ENCODE measurements around the gene TMEM60.

The TMEM60 gene

DNA sequence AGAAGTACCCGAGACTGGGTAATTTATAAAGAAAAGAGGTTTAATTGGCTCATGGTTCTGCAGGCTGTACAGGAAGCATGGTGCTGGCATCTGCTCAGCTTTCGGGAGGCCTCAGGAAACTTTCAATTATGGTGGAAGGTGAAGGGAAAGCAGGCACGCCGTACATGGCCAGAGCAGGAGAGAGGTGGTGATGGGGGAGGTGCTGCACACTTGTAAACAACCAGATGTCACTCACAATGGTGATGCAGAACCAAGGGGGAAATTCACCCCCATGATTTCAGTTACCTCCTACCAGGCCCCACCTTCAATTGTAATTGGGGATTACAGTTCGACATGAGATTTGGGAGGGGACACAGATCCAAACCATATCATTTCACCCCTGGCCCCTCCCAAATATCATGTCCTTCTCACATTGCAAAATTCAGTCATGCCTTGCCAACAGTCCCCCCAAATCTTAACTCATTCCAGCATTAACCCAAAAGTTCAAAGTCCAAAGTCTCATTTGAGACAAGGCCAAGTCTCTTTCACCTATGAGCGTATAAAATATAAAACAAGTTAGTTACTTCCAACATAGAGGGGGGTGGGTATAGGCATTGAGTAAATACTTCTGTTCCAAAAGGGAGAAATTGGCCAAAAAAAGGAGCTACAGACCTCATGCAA, 51.9 kb downstream of the TMEM60 start:
- no peaks in the 10 kb centered on the region for H3K27me3 ChIP-seq (ENCODE audit: control insufficient read depth in 1 of 2, insufficient read depth in 1 of 2, low read length in 2 of 2)
- H3K79me1 ChIP-seq (replicated peaks; ENCODE audit: low read length, poor library complexity, severe bottlenecking): peaks cover 34% of the 10 kb centered on the region
- no peak overlapping the region for H3K4me2 ChIP-seq (ENCODE audit: low read length, poor library complexity, severe bottlenecking)
- DNase-seq: no peak
- H3K36me3 ChIP-seq (ENCODE audit: control insufficient read depth in 1 of 2, insufficient read depth in 2 of 2, low read depth in 1 of 2, low read length in 2 of 2): peaks cover 8 to 25% of the 10 kb centered on the region in 2 experiments
- H2AK5ac ChIP-seq (ENCODE audit: low read length, severe bottlenecking): no peak overlapping the region
- H4K91ac ChIP-seq (ENCODE audit: low read length): no peak overlapping the region
- H3K4ac ChIP-seq (ENCODE audit: low read depth in 1 of 2, low read length in 2 of 2): no peak overlapping the region
- no peak overlapping the region for H2BK12ac ChIP-seq (ENCODE audit: low read length in 2 of 2)
- no peak overlapping the region for H2BK120ac ChIP-seq (ENCODE audit: low read depth, low read length)
- no peak overlapping the region for H3K23ac ChIP-seq (ENCODE audit: low read length in 2 of 2)
- H4K8ac ChIP-seq (ENCODE audit: low read length): no peak overlapping the region
- H3K9me3 ChIP-seq (ENCODE audit: control insufficient read depth, low read length): no peaks in the 10 kb centered on the region
- H2BK15ac ChIP-seq (ENCODE audit: low read depth, poor library complexity, severe bottlenecking): no peak overlapping the region
- H3K18ac ChIP-seq (ENCODE audit: low read depth in 1 of 2, low read length in 2 of 2): no peak overlapping the region
- H2AFZ ChIP-seq (ENCODE audit: low read depth, low read length): no peak overlapping the region
- no peak overlapping the region for H2BK5ac ChIP-seq (ENCODE audit: low read depth, low read length, poor library complexity, severe bottlenecking)
- no peak overlapping the region for H3K4me3 ChIP-seq (ENCODE audit: insufficient read depth in 1 of 2, low read depth in 1 of 2, low read length in 2 of 2)
- 94% methylated on average over 5 of the region's 6 CpGs for WGBS
- no peak overlapping the region for H3K14ac ChIP-seq (ENCODE audit: low read length in 2 of 2)
- H3K9ac ChIP-seq (ENCODE audit: low read length): no peak overlapping the region
- no peak overlapping the region for H3K27ac ChIP-seq (ENCODE audit: low read length, poor library complexity, severe bottlenecking)
- peaks cover 3% of the 10 kb centered on the region for H3K4me1 ChIP-seq (ENCODE audit: control insufficient read depth, insufficient read depth, low read depth, low read length)

DNA sequence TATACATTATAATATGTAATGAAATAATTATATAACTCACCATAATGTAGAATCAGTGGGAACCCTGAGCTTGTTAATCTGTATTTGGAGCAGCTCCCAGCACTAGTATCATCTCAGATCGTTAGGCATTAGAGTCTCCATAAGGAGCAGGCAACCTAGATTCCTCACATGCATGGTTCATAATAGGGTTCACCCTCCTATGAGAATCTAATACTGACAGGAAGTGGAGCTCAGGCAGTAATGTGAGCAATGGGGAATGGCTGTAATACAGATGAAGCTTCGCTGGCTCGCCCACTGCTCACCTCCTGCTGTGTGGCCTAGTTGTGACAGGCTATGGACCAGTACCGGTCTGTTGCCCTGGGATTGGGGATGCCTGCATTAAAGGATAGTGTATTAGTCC, 52.5 kb downstream of the TMEM60 start:
- Histone ChIP-seq H4K91ac (ENCODE audit: low read length) (no peak overlapping the region), H3K14ac (ENCODE audit: low read length in 2 of 2) (no peak overlapping the region), H3K79me1 (replicated peaks; ENCODE audit: low read length, poor library complexity, severe bottlenecking) (peaks cover 35% of the 10 kb centered on the region)

More for the DNA sequence above, 52.5 kb downstream of the TMEM60 start:
- no peak overlapping the region for H2AFZ ChIP-seq (ENCODE audit: low read depth, low read length)
- no peak for DNase-seq
- peaks cover 3% of the 10 kb centered on the region for H3K4me1 ChIP-seq (ENCODE audit: control insufficient read depth, insufficient read depth, low read depth, low read length)
- H3K4me3 ChIP-seq (ENCODE audit: insufficient read depth in 1 of 2, low read depth in 1 of 2, low read length in 2 of 2): no peak overlapping the region
- no peak overlapping the region for H3K18ac ChIP-seq (ENCODE audit: low read depth in 1 of 2, low read length in 2 of 2)
- H2BK120ac ChIP-seq (ENCODE audit: low read depth, low read length): no peak overlapping the region
- no peak overlapping the region for H4K8ac ChIP-seq (ENCODE audit: low read length)
- no peak overlapping the region for H3K27ac ChIP-seq (ENCODE audit: low read length, poor library complexity, severe bottlenecking)
- H2AK5ac ChIP-seq (ENCODE audit: low read length, severe bottlenecking): no peak overlapping the region
- H2BK12ac ChIP-seq (ENCODE audit: low read length in 2 of 2): no peak overlapping the region
- H3K9me3 ChIP-seq (ENCODE audit: control insufficient read depth, low read length): no peaks in the 10 kb centered on the region
- WGBS: 98% methylated on average over 4 of the region's 4 CpGs
- peaks cover 8 to 20% of the 10 kb centered on the region in 2 experiments for H3K36me3 ChIP-seq (ENCODE audit: control insufficient read depth in 1 of 2, insufficient read depth in 2 of 2, low read depth in 1 of 2, low read length in 2 of 2)
- H3K4ac ChIP-seq (ENCODE audit: low read depth in 1 of 2, low read length in 2 of 2): no peak overlapping the region
- no peaks in the 10 kb centered on the region for H3K27me3 ChIP-seq (ENCODE audit: control insufficient read depth in 1 of 2, insufficient read depth in 1 of 2, low read length in 2 of 2)
- H3K23ac ChIP-seq (ENCODE audit: low read length in 2 of 2): no peak overlapping the region
- no peak overlapping the region for H2BK5ac ChIP-seq (ENCODE audit: low read depth, low read length, poor library complexity, severe bottlenecking)
- H3K9ac ChIP-seq (ENCODE audit: low read length): no peak overlapping the region
- no peak overlapping the region for H3K4me2 ChIP-seq (ENCODE audit: low read length, poor library complexity, severe bottlenecking)
- no peak overlapping the region for H2BK15ac ChIP-seq (ENCODE audit: low read depth, poor library complexity, severe bottlenecking)
